IMR-90 (cell line): ENCODE results near the gene TMPRSS2. TPM values are rescaled to one million over a fixed set of nuclear protein-coding genes. Genes with fewer than 3 reads are reported as not detected.

Source experiments
- ATAC-seq: fragments of 200-7000 bp; cut with Tn5 transposase; 2 replicates; pipeline ENCODE4 v1.9.1; 2020; ENCODE audit warnings: low read depth, mild to moderate bottlenecking, moderate library complexity
- BruUV-seq: library from RNA; stranded (reverse); fragments of 400-500 nt; replicated peaks from 2 replicates; lab custom pipeline; 2021; lab: Mats Ljungman, UMichigan
- CTCF ChIA-PET: fragments of 300-600 bp; formaldehyde crosslinking; extraction: SDS; loops from one replicate; lab custom pipeline; 2021; ENCODE audit warnings: antibody characterized with exemption; lab: Yijun Ruan, JAX
- POLR2A ChIA-PET: fragments of 300-600 bp; sonication (Branson Sonifier 250); formaldehyde crosslinking; loops from one replicate; lab custom pipeline; 2022; ENCODE audit warnings: antibody characterized with exemption; ENCODE audit not compliant: unreplicated experiment; lab: Charles Lee
- DNase-seq: peaks from one replicate; pipeline ENCODE4 v3.0.0; 2013
- H2AFZ ChIP-seq: replicated peaks from 2 replicates; pipeline ENCODE3; 2013; ENCODE audit warnings: low read length, mild to moderate bottlenecking; ENCODE audit not compliant: poor library complexity
- H2AK5ac ChIP-seq: 2 replicates; pipeline ENCODE4 v1.6.1; 2013; ENCODE audit warnings: low read depth, low read length, inconsistent platforms
- H2AK9ac ChIP-seq: replicated peaks from 2 replicates; pipeline ENCODE3; 2013; ENCODE audit warnings: mild to moderate bottlenecking, low read depth, low read length, moderate library complexity; ENCODE audit not compliant: poor library complexity
- H2BK120ac ChIP-seq: 2 replicates; pipeline ENCODE4 v1.6.1; 2013; ENCODE audit warnings: low read depth, low read length, inconsistent platforms
- H2BK15ac ChIP-seq: 3 replicates; pipeline ENCODE4 v1.6.1; 2013; ENCODE audit warnings: low read depth, low read length, inconsistent platforms
- H2BK20ac ChIP-seq: 2 replicates; pipeline ENCODE4 v1.6.1; 2013; ENCODE audit warnings: low read depth, mild to moderate bottlenecking, inconsistent platforms, low read length, moderate library complexity
- H2BK5ac ChIP-seq: 2 replicates; pipeline ENCODE4 v1.6.1; 2013; ENCODE audit warnings: mild to moderate bottlenecking, low read depth, low read length, inconsistent platforms; ENCODE audit not compliant: poor library complexity, severe bottlenecking
- H3K14ac ChIP-seq: replicated peaks from 2 replicates; pipeline ENCODE4 v1.6.1; 2013; ENCODE audit warnings: low read depth, low read length, inconsistent platforms
- H3K18ac ChIP-seq: 2 replicates; pipeline ENCODE4 v1.6.1; 2013; ENCODE audit warnings: low read depth, low read length, control low read depth
- H3K23ac ChIP-seq: 2 replicates; pipeline ENCODE4 v1.6.1; 2013; ENCODE audit warnings: low read depth, low read length, inconsistent platforms
- H3K27ac ChIP-seq: 2 replicates; pipeline ENCODE4 v1.5.1; 2013; ENCODE audit warnings: mild to moderate bottlenecking, control low read depth, low read length; ENCODE audit not compliant: insufficient read depth
- H3K27me3 ChIP-seq: 2 replicates; pipeline ENCODE4 v1.6.1; 2013; ENCODE audit warnings: low read length; ENCODE audit not compliant: control insufficient read depth, insufficient read depth
- H3K36me3 ChIP-seq: 2 replicates; pipeline ENCODE4 v1.6.1; 2013; ENCODE audit warnings: low read length, mixed read lengths; ENCODE audit not compliant: control insufficient read depth, insufficient read depth
- H3K4ac ChIP-seq: 2 replicates; pipeline ENCODE4 v1.6.1; 2013; ENCODE audit warnings: low read depth, low read length, inconsistent platforms
- H3K4me1 ChIP-seq: 2 replicates; pipeline ENCODE4 v1.6.1; 2013; ENCODE audit warnings: low read length, mixed read lengths; ENCODE audit not compliant: control insufficient read depth, insufficient read depth
- H3K4me2 ChIP-seq: 2 replicates; pipeline ENCODE4 v1.6.1; 2013; ENCODE audit warnings: low read depth, mild to moderate bottlenecking, control low read depth, low read length, moderate library complexity
- H3K4me3 ChIP-seq: 2 replicates; pipeline ENCODE4 v1.5.1; 2013; ENCODE audit warnings: low read depth, mild to moderate bottlenecking, control low read depth, low read length, moderate library complexity; ENCODE audit not compliant: insufficient read depth
- H3K56ac ChIP-seq: 2 replicates; pipeline ENCODE4 v1.6.1; 2013; ENCODE audit warnings: low read length, inconsistent platforms; ENCODE audit not compliant: insufficient read depth; ENCODE audit errors: extremely low read depth
- H3K79me1 ChIP-seq, 2 experiments: 2 replicates each; pipeline ENCODE4 v1.6.1; 2013; ENCODE audit warnings: low read length in 2 of 2, inconsistent platforms in 1 of 2, low read depth in 1 of 2
- H3K9ac ChIP-seq: 2 replicates; pipeline ENCODE4 v1.6.1; 2013; ENCODE audit warnings: low read depth, low read length, control low read depth
- H3K9me1 ChIP-seq: 2 replicates; pipeline ENCODE4 v1.6.1; 2013; ENCODE audit warnings: low read length, inconsistent platforms; ENCODE audit not compliant: insufficient read depth
- H3K9me3 ChIP-seq: 2 replicates; pipeline ENCODE4 v1.6.1; 2013; ENCODE audit warnings: low read length; ENCODE audit not compliant: control insufficient read depth, insufficient read depth
- H4K20me1 ChIP-seq: 2 replicates; pipeline ENCODE4 v1.6.1; 2013; ENCODE audit warnings: low read length, inconsistent platforms; ENCODE audit not compliant: insufficient read depth
- H4K5ac ChIP-seq: 2 replicates; pipeline ENCODE4 v1.6.1; 2013; ENCODE audit warnings: mild to moderate bottlenecking, low read depth, low read length, control low read depth
- H4K8ac ChIP-seq, 2 experiments: 2 replicates each; pipeline ENCODE4 v1.6.1; 2013; ENCODE audit warnings: low read depth in 2 of 2, low read length in 2 of 2, control low read depth in 1 of 2, inconsistent platforms in 1 of 2
- H4K91ac ChIP-seq: 2 replicates; pipeline ENCODE4 v1.6.1; 2013; ENCODE audit warnings: low read depth, low read length, inconsistent platforms; ENCODE audit not compliant: insufficient read depth
- MAFK ChIP-seq: IDR thresholded peaks from 2 replicates; pipeline ENCODE4 v1.6.1; 2012; ENCODE audit warnings: low read depth, low read length, improper control_type of control experiment
- WGBS, 2 experiments: methylation state at CpG; one replicate each; pipeline versions ENCODE4 v1.1.5 to v1.1.7; 2013; ENCODE audit warnings: missing lambda C conversion rate in 2 of 2; ENCODE audit not compliant: insufficient read length in 1 of 2; ENCODE audit errors: extremely low coverage in 2 of 2; 5-methylcytosine and 5-hydroxymethylcytosine counted together
- dilution Hi-C: fragments of 300-500 bp; cut with HindIII; formaldehyde crosslinking; loops from one replicate; pipeline ENCODE4 v1.14.3; 2018; ENCODE audit warnings: low sequenced_read_pairs; ENCODE audit not compliant: unreplicated experiment
- in situ Hi-C: fragments of 300-500 bp; cut with MboI; formaldehyde crosslinking; loops from 3 replicates; pipeline ENCODE4 v1.14.3; 2019; ENCODE audit warnings: low sequenced_read_pairs, inconsistent platforms, mixed read lengths
- intact Hi-C: fragments of 100-400 bp; cut with micrococcal nuclease; formaldehyde crosslinking; loops from 2 replicates; pipeline ENCODE4 v1.10.0; 2022
- polyA plus RNA-seq, 3 experiments: library from polyadenylated mRNA; depleted of rRNA; stranded (reverse); fragments of >200 nt; gene quantifications; 2 replicates each; pipeline ENCODE4 v1.2.3, GENCODE V29; 2012; ENCODE audit warnings: low replicate concordance in 1 of 3
- total RNA-seq: library from RNA; depleted of rRNA; stranded (reverse); fragments of >200 nt; gene quantifications from 2 replicates; pipeline ENCODE4 v1.2.3, GENCODE V29; 2012

The TMPRSS2 gene
- total and polyA plus RNA-seq, 2 of the 4 experiments (the other 2 are of a cell fraction) = not detected

DNA sequence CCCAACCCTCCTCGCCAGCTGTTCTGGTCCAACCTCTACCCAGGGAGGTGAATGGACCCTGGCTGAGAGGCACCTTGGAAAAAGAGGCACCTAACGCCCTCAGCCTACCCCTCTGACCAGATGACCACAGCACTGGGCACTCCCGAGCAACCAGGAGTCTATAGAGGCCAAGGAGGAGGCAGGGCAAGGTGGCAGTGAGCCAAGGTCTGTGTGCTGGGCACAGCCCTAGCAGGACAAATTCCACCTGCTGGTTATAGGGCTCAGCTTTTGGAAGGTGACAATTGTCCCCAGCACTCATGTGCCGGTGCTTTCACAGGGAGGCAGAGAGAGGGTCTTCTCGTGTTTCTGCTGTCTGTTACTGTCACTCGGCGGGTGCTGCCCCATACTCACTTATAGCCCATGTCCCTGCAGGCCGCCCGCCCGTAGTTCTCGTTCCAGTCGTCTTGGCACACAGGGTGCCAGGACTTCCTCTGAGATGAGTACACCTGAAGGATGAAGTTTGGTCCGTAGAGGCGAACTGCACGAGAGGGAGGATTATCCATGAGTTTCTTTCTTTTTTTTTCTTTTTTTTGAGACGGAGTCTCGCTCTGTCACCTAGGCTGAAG lies 27.8 kb downstream of the TMPRSS2 start:
- Histone ChIP-seq H3K4ac (no peak overlapping the region), H2BK120ac (no peak overlapping the region), H4K91ac (no peak overlapping the region), H3K4me3 (no peak overlapping the region), H3K18ac (no peak overlapping the region), H3K4me1 (no peaks in the 10 kb centered on the region), H3K14ac (no peak overlapping the region), H3K4me2 (no peak overlapping the region), H3K36me3 (no peaks in the 10 kb centered on the region), H4K8ac (no peak overlapping the region), H2AK5ac (no peak overlapping the region), H2BK20ac (no peak overlapping the region), H2BK15ac (no peak overlapping the region), H2BK5ac (no peak overlapping the region), H3K79me1 (no peaks in the 10 kb centered on the region), H3K56ac (no peak overlapping the region), H3K9me3 (no peaks in the 10 kb centered on the region), H2AK9ac (no peak overlapping the region), H3K23ac (no peak overlapping the region), H2AFZ (no peak overlapping the region), H3K27me3 (no peaks in the 10 kb centered on the region), H3K9ac (no peak overlapping the region), H4K5ac (no peak overlapping the region), H3K9me1 (no peaks in the 10 kb centered on the region), H4K20me1 (no peaks in the 10 kb centered on the region), H3K27ac (no peak overlapping the region)
- WGBS, 2 experiments = 100% methylated on average over 2 of the region's 17 CpGs; no CpG with 5 or more reads in 1 of the 2 experiments
- no peak for ATAC-seq
- dilution Hi-C loops (no loop called here), intact Hi-C loops (no loop called here), in situ Hi-C loops (no loop called here)
- no TSS peak for BruUV-seq
- no peak for TF ChIP-seq MAFK
- CTCF ChIA-PET = no interaction called here
- no peak for DNase-seq
- POLR2A ChIA-PET = no interaction called here
